22Rv1 (cell line): ENCODE measurements around the gene NDUFS8.

Experiments used
- CTCF ChIP-seq: fragments of 450-650 bp; IDR thresholded peaks from 2 replicates; pipeline ENCODE4 v1.5.1; 2017; ENCODE audit warnings: mild to moderate bottlenecking
- ZFX ChIP-seq: fragments of 450-650 bp; IDR thresholded peaks from 2 replicates; pipeline ENCODE4 v1.6.1; 2017; ENCODE audit warnings: antibody characterized with exemption, borderline replicate concordance

- TF ChIP-seq CTCF: no peak
- TF ChIP-seq ZFX: no peak
Measured at GRCh38 chr11:68042219-68043028, 11.9 kb downstream of the NDUFS8 start.
